ENCODE measurements around the gene APBA3. TPM values are rescaled to one million over a fixed set of nuclear protein-coding genes. Genes with fewer than 3 reads are reported as not detected.

Gene APBA3
- polyA plus RNA-seq, 2 of the 4 experiments (the other 2 are of a cell fraction) = 5.5 to 10.0 TPM

GRCh38 chr19:3730457-3730958 lies 31.0 kb downstream of the APBA3 start:
- 87% methylated on average over 14 of the region's 32 CpGs for WGBS (ENCODE audit: missing lambda C conversion rate)
- Histone ChIP-seq H3K4me1 (peaks cover 15% of the 10 kb centered on the region), H3K27ac (no peak overlapping the region), H3K9me3 (no peaks in the 10 kb centered on the region), H3K4me2 (no peak overlapping the region), H3K4me3 (no peak overlapping the region)
- CTCF ChIA-PET = interaction anchor here (1.0 to 1.2 kb wide), 2 partner anchors 9 to 473 kb away, joined by 3 read pairs; no protein-coding TSS in a partner anchor
- TF ChIP-seq RAD21 (conservative IDR thresholded peaks at IDR 0.05 in 1 of 2, IDR thresholded peaks at IDR 0.05 in 1 of 2) (no peak), EP300 (IDR thresholded peaks at IDR 0.05) (no peak), RNF2 (IDR thresholded peaks at IDR 0.05; ENCODE audit: borderline replicate concordance, low read depth) (no peak)
- DNase-seq (ENCODE audit: low read depth in 1 of 2, low spot score in 1 of 2) (no peak), FAIRE-seq (no peak), ATAC-seq (no peak)
- POLR2A ChIA-PET = no interaction called here

GRCh38 chr19:3725640-3726310 lies 35.7 kb downstream of the APBA3 start:
- Histone ChIP-seq H3K9me3 (no peaks in the 10 kb centered on the region), H3K4me1 (peaks cover 30% of the 10 kb centered on the region), H3K27ac (no peak overlapping the region), H3K4me2 (no peak overlapping the region), H3K4me3 (no peak overlapping the region)
- ATAC-seq (peak in 1 of 2 experiments; percentile 36; a peak in 3 of 6 replicates), DNase-seq (ENCODE audit: low read depth in 1 of 2, low spot score in 1 of 2) (no peak), FAIRE-seq (no peak)
- CTCF ChIA-PET = no interaction called here
- TF ChIP-seq, protein P1, sequence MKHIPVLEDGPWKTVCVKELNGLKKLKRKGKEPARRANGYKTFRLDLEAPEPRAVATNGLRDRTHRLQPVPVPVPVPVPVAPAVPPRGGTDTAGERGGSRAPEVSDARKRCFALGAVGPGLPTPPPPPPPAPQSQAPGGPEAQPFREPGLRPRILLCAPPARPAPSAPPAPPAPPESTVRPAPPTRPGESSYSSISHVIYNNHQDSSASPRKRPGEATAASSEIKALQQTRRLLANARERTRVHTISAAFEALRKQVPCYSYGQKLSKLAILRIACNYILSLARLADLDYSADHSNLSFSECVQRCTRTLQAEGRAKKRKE (CRISPR knock-in tag; IDR thresholded peaks at IDR 0.05; ENCODE audit: low read depth) = no peak
- TF ChIP-seq CEBPB (IDR thresholded peaks at IDR 0.05) = no peak
- TF ChIP-seq ZC3H11A (IDR thresholded peaks at IDR 0.05) = no peak
- TF ChIP-seq JUNB (IDR thresholded peaks at IDR 0.05) = no peak
- no peak for TF ChIP-seq ZSCAN20 (CRISPR knock-in tag; IDR thresholded peaks at IDR 0.05)
- 54% methylated on average over 12 of the region's 14 CpGs for WGBS (ENCODE audit: missing lambda C conversion rate)
- POLR2A ChIA-PET = no interaction called here

DNA sequence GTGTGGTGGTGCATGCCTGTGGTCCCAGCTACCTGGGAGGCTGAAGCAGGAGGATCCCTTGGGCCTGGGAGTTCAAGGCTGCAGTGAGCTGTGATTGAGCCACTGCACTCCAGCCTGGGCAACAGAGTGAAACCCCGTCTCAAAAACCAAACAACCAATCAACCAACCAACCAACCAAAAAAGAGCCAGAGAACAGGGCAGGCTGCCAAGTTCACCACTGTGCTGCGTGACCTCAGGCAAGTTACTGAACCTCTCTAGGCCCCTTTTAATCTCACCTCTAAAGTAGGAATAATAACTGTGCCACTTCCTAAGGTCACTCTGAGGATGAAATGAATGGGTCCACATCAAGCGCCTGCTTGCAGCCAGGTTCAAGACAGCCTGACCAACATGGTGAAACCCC lies 36.4 kb downstream of the APBA3 start:
- 63% methylated on average over 3 of the region's 3 CpGs for WGBS (ENCODE audit: missing lambda C conversion rate)
- DNase-seq (ENCODE audit: low read depth in 1 of 2, low spot score in 1 of 2) (no peak), ATAC-seq (no peak), FAIRE-seq (no peak)
- H3K27ac ChIP-seq = no peak overlapping the region
- TF ChIP-seq CHD4 (IDR thresholded peaks at IDR 0.05; ENCODE audit: borderline replicate concordance) = no peak
- TF ChIP-seq HOXB13 (CRISPR knock-in tag; IDR thresholded peaks at IDR 0.05; ENCODE audit: low read depth) = no peak
- TF ChIP-seq ESRRA (IDR thresholded peaks at IDR 0.05; ENCODE audit: borderline replicate concordance, low read length) = no peak
- no peak for TF ChIP-seq EHMT2 (IDR thresholded peaks at IDR 0.05; ENCODE audit: low read depth)
- no peak for TF ChIP-seq HEYL (CRISPR knock-in tag; IDR thresholded peaks at IDR 0.05)
- no peak for TF ChIP-seq ZC3H11A (IDR thresholded peaks at IDR 0.05)
- TF ChIP-seq TFCP2L1 (CRISPR knock-in tag; IDR thresholded peaks at IDR 0.05) = no peak
- no peak for TF ChIP-seq ZFP36 (IDR thresholded peaks at IDR 0.05; ENCODE audit: borderline replicate concordance, partially characterized antibody)
- no peak for TF ChIP-seq HMGXB4 (CRISPR knock-in tag; IDR thresholded peaks at IDR 0.05; ENCODE audit: borderline replicate concordance)
- no peak for TF ChIP-seq FOSL2 (IDR thresholded peaks at IDR 0.05)
- TF ChIP-seq FOSL2 (CRISPR knock-in tag; IDR thresholded peaks at IDR 0.05) = no peak
- no peak for TF ChIP-seq RCOR1 (IDR thresholded peaks at IDR 0.05; ENCODE audit: low read depth, low read length)
- TF ChIP-seq, protein P2, sequence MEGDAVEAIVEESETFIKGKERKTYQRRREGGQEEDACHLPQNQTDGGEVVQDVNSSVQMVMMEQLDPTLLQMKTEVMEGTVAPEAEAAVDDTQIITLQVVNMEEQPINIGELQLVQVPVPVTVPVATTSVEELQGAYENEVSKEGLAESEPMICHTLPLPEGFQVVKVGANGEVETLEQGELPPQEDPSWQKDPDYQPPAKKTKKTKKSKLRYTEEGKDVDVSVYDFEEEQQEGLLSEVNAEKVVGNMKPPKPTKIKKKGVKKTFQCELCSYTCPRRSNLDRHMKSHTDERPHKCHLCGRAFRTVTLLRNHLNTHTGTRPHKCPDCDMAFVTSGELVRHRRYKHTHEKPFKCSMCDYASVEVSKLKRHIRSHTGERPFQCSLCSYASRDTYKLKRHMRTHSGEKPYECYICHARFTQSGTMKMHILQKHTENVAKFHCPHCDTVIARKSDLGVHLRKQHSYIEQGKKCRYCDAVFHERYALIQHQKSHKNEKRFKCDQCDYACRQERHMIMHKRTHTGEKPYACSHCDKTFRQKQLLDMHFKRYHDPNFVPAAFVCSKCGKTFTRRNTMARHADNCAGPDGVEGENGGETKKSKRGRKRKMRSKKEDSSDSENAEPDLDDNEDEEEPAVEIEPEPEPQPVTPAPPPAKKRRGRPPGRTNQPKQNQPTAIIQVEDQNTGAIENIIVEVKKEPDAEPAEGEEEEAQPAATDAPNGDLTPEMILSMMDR (IDR thresholded peaks at IDR 0.05) = no peak
- no peak for TF ChIP-seq CBX2 (IDR thresholded peaks at IDR 0.05; ENCODE audit: borderline replicate concordance, low read depth)
- TF ChIP-seq NPAS2 (CRISPR knock-in tag; IDR thresholded peaks at IDR 0.05; ENCODE audit: borderline replicate concordance) = no peak
- no peaks in the 10 kb centered on the region for H3K9me3 ChIP-seq
- ChIA-PET CTCF (interaction anchor here (0.6 to 0.7 kb wide), 4 partner anchors 13 to 301 kb away, joined by 3 read pairs; no protein-coding TSS in a partner anchor), POLR2A (no interaction called here)
- no peak overlapping the region for H3K4me2 ChIP-seq
- no peak overlapping the region for H3K4me3 ChIP-seq
- H3K4me1 ChIP-seq = peaks cover 36% of the 10 kb centered on the region

Measured in A549 (cell line).